Ishikawa (cell line): Measurements from ENCODE around the gene CLN6.

Experiments
- EGR1 ChIP-seq: IDR thresholded peaks from 2 replicates; pipeline ENCODE4 v1.6.1; 2012
- EP300 ChIP-seq: IDR thresholded peaks from 2 replicates; pipeline ENCODE4 v1.6.1; 2012; ENCODE audit warnings: borderline replicate concordance
- MAX ChIP-seq: IDR thresholded peaks from 2 replicates; pipeline ENCODE4 v1.6.1; 2012
- RAD21 ChIP-seq: IDR thresholded peaks from 2 replicates; pipeline ENCODE4 v1.6.1; 2012; ENCODE audit warnings: low read depth
- REST ChIP-seq: IDR thresholded peaks from 2 replicates; pipeline ENCODE4 v1.6.1; 2012; ENCODE audit warnings: low read depth, mild to moderate bottlenecking
- TAF1 ChIP-seq: IDR thresholded peaks from 2 replicates; pipeline ENCODE4 v1.6.1; 2012; ENCODE audit warnings: low read depth, mild to moderate bottlenecking

- TF ChIP-seq REST (no peak), MAX (no peak), TAF1 (no peak), EGR1 (no peak), EP300 (no peak), RAD21 (no peak)
Measured at GRCh38 chr15:68176601-68177000, 52.9 kb downstream of the CLN6 start.
